IMR-90 (cell line): ENCODE measurements around the gene MTA1. TPM values are rescaled to one million over a fixed set of nuclear protein-coding genes. Genes with fewer than 3 reads are reported as not detected.

Experiments
- ATAC-seq: fragments of 200-7000 bp; cut with Tn5 transposase; 2 replicates; pipeline ENCODE4 v1.9.1; 2020; ENCODE audit warnings: low read depth, mild to moderate bottlenecking, moderate library complexity
- BruUV-seq: library from RNA; stranded (reverse); fragments of 400-500 nt; replicated peaks from 2 replicates; lab custom pipeline; 2021; lab: Mats Ljungman, UMichigan
- CTCF ChIA-PET: fragments of 300-600 bp; formaldehyde crosslinking; extraction: SDS; loops from one replicate; lab custom pipeline; 2021; ENCODE audit warnings: antibody characterized with exemption; lab: Yijun Ruan, JAX
- POLR2A ChIA-PET: fragments of 300-600 bp; sonication (Branson Sonifier 250); formaldehyde crosslinking; loops from one replicate; lab custom pipeline; 2022; ENCODE audit warnings: antibody characterized with exemption; ENCODE audit not compliant: unreplicated experiment; lab: Charles Lee
- DNase-seq: peaks from one replicate; pipeline ENCODE4 v3.0.0; 2013
- H2AFZ ChIP-seq: replicated peaks from 2 replicates; pipeline ENCODE3; 2013; ENCODE audit warnings: low read length, mild to moderate bottlenecking; ENCODE audit not compliant: poor library complexity
- H2AK5ac ChIP-seq: 2 replicates; pipeline ENCODE4 v1.6.1; 2013; ENCODE audit warnings: low read depth, low read length, inconsistent platforms
- H2AK9ac ChIP-seq: replicated peaks from 2 replicates; pipeline ENCODE3; 2013; ENCODE audit warnings: mild to moderate bottlenecking, low read depth, low read length, moderate library complexity; ENCODE audit not compliant: poor library complexity
- H2BK120ac ChIP-seq: 2 replicates; pipeline ENCODE4 v1.6.1; 2013; ENCODE audit warnings: low read depth, low read length, inconsistent platforms
- H2BK15ac ChIP-seq: 3 replicates; pipeline ENCODE4 v1.6.1; 2013; ENCODE audit warnings: low read depth, low read length, inconsistent platforms
- H2BK20ac ChIP-seq: 2 replicates; pipeline ENCODE4 v1.6.1; 2013; ENCODE audit warnings: low read depth, mild to moderate bottlenecking, inconsistent platforms, low read length, moderate library complexity
- H2BK5ac ChIP-seq: 2 replicates; pipeline ENCODE4 v1.6.1; 2013; ENCODE audit warnings: mild to moderate bottlenecking, low read depth, low read length, inconsistent platforms; ENCODE audit not compliant: poor library complexity, severe bottlenecking
- H3K14ac ChIP-seq: replicated peaks from 2 replicates; pipeline ENCODE4 v1.6.1; 2013; ENCODE audit warnings: low read depth, low read length, inconsistent platforms
- H3K18ac ChIP-seq: 2 replicates; pipeline ENCODE4 v1.6.1; 2013; ENCODE audit warnings: low read depth, low read length, control low read depth
- H3K23ac ChIP-seq: 2 replicates; pipeline ENCODE4 v1.6.1; 2013; ENCODE audit warnings: low read depth, low read length, inconsistent platforms
- H3K27ac ChIP-seq: 2 replicates; pipeline ENCODE4 v1.5.1; 2013; ENCODE audit warnings: mild to moderate bottlenecking, control low read depth, low read length; ENCODE audit not compliant: insufficient read depth
- H3K27me3 ChIP-seq: 2 replicates; pipeline ENCODE4 v1.6.1; 2013; ENCODE audit warnings: low read length; ENCODE audit not compliant: control insufficient read depth, insufficient read depth
- H3K36me3 ChIP-seq: 2 replicates; pipeline ENCODE4 v1.6.1; 2013; ENCODE audit warnings: low read length, mixed read lengths; ENCODE audit not compliant: control insufficient read depth, insufficient read depth
- H3K4ac ChIP-seq: 2 replicates; pipeline ENCODE4 v1.6.1; 2013; ENCODE audit warnings: low read depth, low read length, inconsistent platforms
- H3K4me1 ChIP-seq: 2 replicates; pipeline ENCODE4 v1.6.1; 2013; ENCODE audit warnings: low read length, mixed read lengths; ENCODE audit not compliant: control insufficient read depth, insufficient read depth
- H3K4me2 ChIP-seq: 2 replicates; pipeline ENCODE4 v1.6.1; 2013; ENCODE audit warnings: low read depth, mild to moderate bottlenecking, control low read depth, low read length, moderate library complexity
- H3K4me3 ChIP-seq: 2 replicates; pipeline ENCODE4 v1.5.1; 2013; ENCODE audit warnings: low read depth, mild to moderate bottlenecking, control low read depth, low read length, moderate library complexity; ENCODE audit not compliant: insufficient read depth
- H3K56ac ChIP-seq: 2 replicates; pipeline ENCODE4 v1.6.1; 2013; ENCODE audit warnings: low read length, inconsistent platforms; ENCODE audit not compliant: insufficient read depth; ENCODE audit errors: extremely low read depth
- H3K79me1 ChIP-seq, 2 experiments: 2 replicates each; pipeline ENCODE4 v1.6.1; 2013; ENCODE audit warnings: low read length in 2 of 2, inconsistent platforms in 1 of 2, low read depth in 1 of 2
- H3K9ac ChIP-seq: 2 replicates; pipeline ENCODE4 v1.6.1; 2013; ENCODE audit warnings: low read depth, low read length, control low read depth
- H3K9me1 ChIP-seq: 2 replicates; pipeline ENCODE4 v1.6.1; 2013; ENCODE audit warnings: low read length, inconsistent platforms; ENCODE audit not compliant: insufficient read depth
- H3K9me3 ChIP-seq: 2 replicates; pipeline ENCODE4 v1.6.1; 2013; ENCODE audit warnings: low read length; ENCODE audit not compliant: control insufficient read depth, insufficient read depth
- H4K20me1 ChIP-seq: 2 replicates; pipeline ENCODE4 v1.6.1; 2013; ENCODE audit warnings: low read length, inconsistent platforms; ENCODE audit not compliant: insufficient read depth
- H4K5ac ChIP-seq: 2 replicates; pipeline ENCODE4 v1.6.1; 2013; ENCODE audit warnings: mild to moderate bottlenecking, low read depth, low read length, control low read depth
- H4K8ac ChIP-seq, 2 experiments: 2 replicates each; pipeline ENCODE4 v1.6.1; 2013; ENCODE audit warnings: low read depth in 2 of 2, low read length in 2 of 2, control low read depth in 1 of 2, inconsistent platforms in 1 of 2
- H4K91ac ChIP-seq: 2 replicates; pipeline ENCODE4 v1.6.1; 2013; ENCODE audit warnings: low read depth, low read length, inconsistent platforms; ENCODE audit not compliant: insufficient read depth
- CEBPB ChIP-seq: IDR thresholded peaks from 2 replicates; pipeline ENCODE4 v1.6.1; 2012; ENCODE audit warnings: low read depth, low read length, improper control_type of control experiment
- CHD1 ChIP-seq: IDR thresholded peaks from 2 replicates; pipeline ENCODE4 v1.6.1; 2012; ENCODE audit warnings: low read depth, low read length, improper control_type of control experiment
- CTCF ChIP-seq: conservative IDR thresholded peaks from 2 replicates; pipeline ENCODE4 v1.5.1; 2012; ENCODE audit warnings: mild to moderate bottlenecking, low read depth, low read length, improper control_type of control experiment
- FOS ChIP-seq: fragments of 150-350 bp; IDR thresholded peaks from 2 replicates; pipeline ENCODE4 v1.6.1; 2016; ENCODE audit warnings: low read depth, low read length
- MAZ ChIP-seq: IDR thresholded peaks from 2 replicates; pipeline ENCODE4 v1.6.1; 2012; ENCODE audit warnings: low read depth, mild to moderate bottlenecking, low read length, improper control_type of control experiment, moderate library complexity, borderline replicate concordance
- RAD21 ChIP-seq: IDR thresholded peaks from 2 replicates; pipeline ENCODE4 v1.6.1; 2012; ENCODE audit warnings: low read length, improper control_type of control experiment
- RFX5 ChIP-seq: IDR thresholded peaks from 2 replicates; pipeline ENCODE4 v1.8.0; 2012; ENCODE audit warnings: low read depth, mild to moderate bottlenecking, low read length, moderate library complexity
- WGBS, 2 experiments: methylation state at CpG; one replicate each; pipeline versions ENCODE4 v1.1.5 to v1.1.7; 2013; ENCODE audit warnings: missing lambda C conversion rate in 2 of 2; ENCODE audit not compliant: insufficient read length in 1 of 2; ENCODE audit errors: extremely low coverage in 2 of 2; 5-methylcytosine and 5-hydroxymethylcytosine counted together
- dilution Hi-C: fragments of 300-500 bp; cut with HindIII; formaldehyde crosslinking; loops from one replicate; pipeline ENCODE4 v1.14.3; 2018; ENCODE audit warnings: low sequenced_read_pairs; ENCODE audit not compliant: unreplicated experiment
- in situ Hi-C: fragments of 300-500 bp; cut with MboI; formaldehyde crosslinking; loops from 3 replicates; pipeline ENCODE4 v1.14.3; 2019; ENCODE audit warnings: low sequenced_read_pairs, inconsistent platforms, mixed read lengths
- intact Hi-C: fragments of 100-400 bp; cut with micrococcal nuclease; formaldehyde crosslinking; loops from 2 replicates; pipeline ENCODE4 v1.10.0; 2022
- polyA plus RNA-seq, 3 experiments: library from polyadenylated mRNA; depleted of rRNA; stranded (reverse); fragments of >200 nt; gene quantifications; 2 replicates each; pipeline ENCODE4 v1.2.3, GENCODE V29; 2012; ENCODE audit warnings: low replicate concordance in 1 of 3
- total RNA-seq: library from RNA; depleted of rRNA; stranded (reverse); fragments of >200 nt; gene quantifications from 2 replicates; pipeline ENCODE4 v1.2.3, GENCODE V29; 2012

MTA1 gene
- total and polyA plus RNA-seq, 2 of the 4 experiments (the other 2 are of a cell fraction), result 21.5 to 61.6 TPM

DNA sequence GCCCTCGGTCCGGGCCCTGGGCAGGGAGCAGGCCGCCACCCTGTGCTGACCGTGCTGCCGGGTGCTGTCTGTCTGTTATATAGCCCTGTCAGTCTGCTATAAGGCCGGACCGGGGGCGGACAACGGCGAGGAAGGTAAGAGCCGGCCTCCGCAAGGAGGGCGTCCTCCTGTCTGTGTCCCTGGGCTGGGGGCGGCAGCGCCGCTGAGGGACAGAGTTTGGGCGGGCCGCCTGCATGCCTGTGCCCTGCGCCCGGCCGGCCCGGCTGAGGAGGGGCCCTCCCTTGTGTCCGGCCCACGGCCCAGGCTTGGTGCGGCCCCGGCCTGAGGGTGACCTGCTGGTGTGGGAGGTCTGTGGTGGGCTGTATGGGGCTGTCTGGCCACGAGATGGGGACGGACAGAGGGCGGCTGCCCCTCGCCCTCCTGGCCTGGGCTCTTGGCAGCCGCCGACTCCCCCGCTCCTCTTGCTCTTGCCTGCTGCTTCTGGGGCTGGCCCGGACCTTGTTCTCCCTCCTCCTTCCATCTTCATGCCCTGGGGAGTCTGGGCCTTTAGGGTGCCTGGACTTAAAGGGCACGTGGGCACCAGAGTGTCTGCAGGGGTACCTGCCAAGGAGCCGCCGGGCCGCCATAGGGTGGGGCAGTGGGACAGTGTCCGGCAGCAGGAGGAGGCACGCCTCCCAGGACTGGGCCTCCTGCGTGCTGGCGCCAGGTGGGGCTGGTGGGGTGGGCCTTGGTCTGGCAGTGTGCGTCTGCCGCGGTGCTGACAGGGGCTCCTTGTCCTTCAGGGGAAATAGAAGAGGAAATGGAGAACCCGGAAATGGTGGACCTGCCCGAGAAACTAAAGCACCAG, 29.9 kb downstream of the MTA1 start:
- no peaks in the 10 kb centered on the region for H3K4me1 ChIP-seq
- H4K5ac ChIP-seq, result no peak overlapping the region
- no TSS peak for BruUV-seq
- H3K4me2 ChIP-seq, result no peak overlapping the region
- intact Hi-C loops, result no loop called here
- H2AK9ac ChIP-seq, result no peak overlapping the region
- H2BK15ac ChIP-seq, result no peak overlapping the region
- TF ChIP-seq CEBPB (no peak), CHD1 (no peak), MAZ (no peak), CTCF (no peak), FOS (no peak), RAD21 (no peak), RFX5 (no peak)
- H3K9me3 ChIP-seq, result no peaks in the 10 kb centered on the region
- H3K27ac ChIP-seq, result no peak overlapping the region
- ATAC-seq (no peak), DNase-seq (no peak)
- H4K8ac ChIP-seq, result no peak overlapping the region
- H3K27me3 ChIP-seq, result no peaks in the 10 kb centered on the region
- CTCF ChIA-PET, result no interaction called here
- no peak overlapping the region for H3K18ac ChIP-seq
- H2AFZ ChIP-seq, result no peak overlapping the region
- no peak overlapping the region for H3K9ac ChIP-seq
- no peaks in the 10 kb centered on the region for H3K9me1 ChIP-seq
- H2BK5ac ChIP-seq, result no peak overlapping the region
- no peak overlapping the region for H3K56ac ChIP-seq
- no peak overlapping the region for H2BK20ac ChIP-seq
- H3K14ac ChIP-seq, result no peak overlapping the region
- 93% methylated on average over 18 of the region's 47 CpGs; no CpG with 5 or more reads in 1 of the 2 experiments for whole genome bisulfite sequencing, 2 experiments
- H4K20me1 ChIP-seq, result peaks cover 26% of the 10 kb centered on the region
- H4K91ac ChIP-seq, result no peak overlapping the region
- in situ Hi-C loops, result no loop called here
- H2AK5ac ChIP-seq, result no peak overlapping the region
- dilution Hi-C loops, result no loop called here
- POLR2A ChIA-PET, result no interaction called here
- H2BK120ac ChIP-seq, result no peak overlapping the region
- no peak overlapping the region for H3K4ac ChIP-seq
- no peak overlapping the region for H3K23ac ChIP-seq
- H3K79me1 ChIP-seq, result peaks cover 5 to 35% of the 10 kb centered on the region in 2 experiments; a peak in 2 of 4 replicates
- H3K36me3 ChIP-seq, result peaks cover 44% of the 10 kb centered on the region
- H3K4me3 ChIP-seq, result no peak overlapping the region
